ENCODE measurements around the gene PRELID3B.

- no peak for TF ChIP-seq CTCF (conservative IDR thresholded peaks at IDR 0.05; ENCODE audit: low read depth, low read length)
- no peak for TF ChIP-seq EZH2phosphoT487 (IDR thresholded peaks at IDR 0.05; ENCODE audit: borderline replicate concordance, low read length)
- no peak for TF ChIP-seq EZH2 (IDR thresholded peaks at IDR 0.05; ENCODE audit: low read length, unreplicated experiment)
Measured at GRCh38 chr20:58992911-58993310, 49.7 kb downstream of the PRELID3B start.
